ENCODE results near the gene MOV10L1.

- TF ChIP-seq EZH2 (IDR thresholded peaks at IDR 0.05; ENCODE audit: low read depth, unreplicated experiment) (no peak), REST (IDR thresholded peaks at IDR 0.05; ENCODE audit: unreplicated experiment) (no peak), POLR2AphosphoS5 (IDR thresholded peaks at IDR 0.05; ENCODE audit: low read depth) (no peak), CTCF (conservative IDR thresholded peaks at IDR 0.05; ENCODE audit: low read depth in 2 of 2) (no peak), EZH2phosphoT487 (IDR thresholded peaks at IDR 0.05; ENCODE audit: unreplicated experiment) (no peak), CREB1 (CRISPR knock-in tag; IDR thresholded peaks at IDR 0.05; ENCODE audit: low read depth) (no peak)
These were observed 50.1 kb downstream of the MOV10L1 start for GRCh38 chr22:50139843-50140415.

Data from GM23338 (cell line).